Spleen (tissue), 7 donors: ENCODE measurements around the gene ZNF25.

ENCODE experiments used
- POLR2A ChIP-seq, 3 donors: fragments of 450-650 bp; IDR thresholded peaks; one replicate each; pipeline ENCODE4 v1.5.1; 2017; ENCODE audit warnings: antibody characterized with exemption in 3 of 3, mild to moderate bottlenecking in 1 of 3
- TF ChIP-seq, protein P1 (sequence below), 11 experiments: fragments of 200-600 bp in 7 of 11; fragments of 450-650 bp in 4 of 11; sonication (generic) in 4 of 11; IDR thresholded peaks in 8 of 11; conservative IDR thresholded peaks in 3 of 11; 1 replicate in 7 of 11; 2 replicates in 4 of 11; pipeline versions ENCODE4 v1.4.0 to v1.8.0; 2016 to 2021; ENCODE audit warnings: antibody characterized with exemption in 11 of 11, inconsistent platforms in 4 of 11, mild to moderate bottlenecking in 1 of 11
- donor health status: DM: no; HTN: no; CAD: no; lungs with moderate emphysema.
- donor health status: DM: no; HTN: no; CAD: no.
- donor health status: DM: no; HTN: no; CAD: no.

DNA sequence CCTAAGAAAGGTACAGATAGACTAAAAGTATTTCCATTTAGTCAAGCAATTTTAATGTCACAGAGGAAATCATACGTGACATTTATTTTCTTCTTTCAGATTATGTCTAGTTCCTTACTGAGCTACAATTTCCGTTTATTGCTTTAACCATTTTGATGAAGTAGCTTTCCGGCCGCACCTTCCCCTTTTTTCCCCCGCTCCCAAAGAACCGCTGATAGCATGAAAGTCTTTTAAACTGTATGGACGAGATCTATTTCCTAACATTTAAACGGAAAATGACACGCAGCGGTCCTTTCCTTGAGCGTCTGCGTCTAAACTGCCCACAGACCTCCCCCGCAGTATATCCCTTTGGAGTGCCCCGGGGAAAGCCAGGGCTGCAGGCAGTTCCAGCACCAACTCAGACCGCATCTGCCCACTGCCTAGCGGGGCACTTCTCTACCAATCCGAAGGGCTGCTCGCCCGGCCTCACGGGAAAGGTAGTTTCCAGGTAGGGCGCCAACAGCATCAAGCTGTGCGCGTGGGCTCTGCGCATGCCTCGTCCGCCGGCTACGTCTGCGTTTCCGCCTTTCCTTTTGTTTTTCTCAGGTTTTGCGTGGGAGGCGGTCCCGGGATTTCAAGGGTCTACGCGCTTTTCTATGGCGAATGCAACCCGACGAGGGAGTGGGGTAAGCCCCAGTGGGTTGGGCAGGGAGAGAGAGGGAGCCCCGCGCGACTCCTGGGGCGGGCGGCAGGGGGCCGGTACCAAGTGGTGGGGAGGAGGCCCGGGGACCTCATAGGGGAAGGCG, 33.9 kb upstream of the ZNF25 start, which contains the start of gene ZNF33A:
- TF ChIP-seq, protein P1, sequence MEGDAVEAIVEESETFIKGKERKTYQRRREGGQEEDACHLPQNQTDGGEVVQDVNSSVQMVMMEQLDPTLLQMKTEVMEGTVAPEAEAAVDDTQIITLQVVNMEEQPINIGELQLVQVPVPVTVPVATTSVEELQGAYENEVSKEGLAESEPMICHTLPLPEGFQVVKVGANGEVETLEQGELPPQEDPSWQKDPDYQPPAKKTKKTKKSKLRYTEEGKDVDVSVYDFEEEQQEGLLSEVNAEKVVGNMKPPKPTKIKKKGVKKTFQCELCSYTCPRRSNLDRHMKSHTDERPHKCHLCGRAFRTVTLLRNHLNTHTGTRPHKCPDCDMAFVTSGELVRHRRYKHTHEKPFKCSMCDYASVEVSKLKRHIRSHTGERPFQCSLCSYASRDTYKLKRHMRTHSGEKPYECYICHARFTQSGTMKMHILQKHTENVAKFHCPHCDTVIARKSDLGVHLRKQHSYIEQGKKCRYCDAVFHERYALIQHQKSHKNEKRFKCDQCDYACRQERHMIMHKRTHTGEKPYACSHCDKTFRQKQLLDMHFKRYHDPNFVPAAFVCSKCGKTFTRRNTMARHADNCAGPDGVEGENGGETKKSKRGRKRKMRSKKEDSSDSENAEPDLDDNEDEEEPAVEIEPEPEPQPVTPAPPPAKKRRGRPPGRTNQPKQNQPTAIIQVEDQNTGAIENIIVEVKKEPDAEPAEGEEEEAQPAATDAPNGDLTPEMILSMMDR (IDR thresholded peaks at IDR 0.05 in 8 of 11, conservative IDR thresholded peaks at IDR 0.05 in 3 of 11) = peak in 2 of 11 experiments; percentile 8 to 19
- TF ChIP-seq POLR2A (IDR thresholded peaks at IDR 0.05) = peak in 2 of 3 donors; percentile 4 to 74
